ENCODE measurements around the gene C22orf42. TPM values are rescaled to one million over a fixed set of nuclear protein-coding genes. Genes with fewer than 3 reads are reported as not detected.
"Not testable (repeated sequence)": the region's sequence is repeated elsewhere in the genome, so short reads cannot be mapped to it uniquely, and the experiment has no call there.

C22orf42 gene
- total and polyA plus RNA-seq, 4 donors, result 0.05 TPM; not detected in 3

DNA sequence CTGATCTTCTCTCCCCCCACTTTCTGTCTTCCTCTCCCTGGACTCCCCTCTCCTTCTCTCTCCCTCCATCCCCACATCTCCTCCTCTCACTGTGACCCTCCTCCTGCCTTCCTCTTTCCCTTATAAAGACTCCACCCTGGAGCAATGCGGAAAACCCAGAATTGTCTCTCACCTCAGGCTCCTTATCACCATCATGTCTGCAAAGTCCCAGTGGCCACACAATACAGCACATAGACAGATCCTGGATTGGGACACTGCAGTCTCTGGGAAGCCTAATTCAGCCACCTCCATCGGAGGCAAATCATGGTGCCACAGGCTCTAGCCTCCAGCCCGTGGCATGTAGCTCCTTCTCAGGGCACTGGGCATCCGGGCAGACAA is 43.0 kb upstream of the C22orf42 start:
- Histone ChIP-seq H3K4me1 (ENCODE audit: control insufficient read depth in 5 of 5, insufficient read depth in 5 of 5, low read length in 5 of 5) (peaks cover 0 to 12% (median 0%) of the 10 kb centered on the region in 5 donors), H3K4me3 (no peak overlapping the region), H3K36me3 (ENCODE audit: control insufficient read depth in 4 of 4, insufficient read depth in 4 of 4, low read length in 4 of 4) (no peaks in the 10 kb centered on the region), H3K27ac (ENCODE audit: low read depth in 1 of 2, low read length in 1 of 2) (no peak overlapping the region), H3K9me3 (ENCODE audit: control insufficient read depth in 4 of 4, insufficient read depth in 3 of 4, low read length in 3 of 4) (peaks cover 0 to 3% (median 0%) of the 10 kb centered on the region in 4 donors), H3K27me3 (ENCODE audit: control insufficient read depth in 3 of 3, insufficient read depth in 3 of 3, low read length in 2 of 3) (peaks cover 0 to 20% (median 8%) of the 10 kb centered on the region in 3 donors), H3K9ac (ENCODE audit: insufficient read depth in 1 of 2, low read length in 2 of 2) (no peak overlapping the region)
- no peak for ATAC-seq (ENCODE audit: insufficient read depth, low FRiP score)
- no peak for DNase-seq
- TF ChIP-seq, protein P1, sequence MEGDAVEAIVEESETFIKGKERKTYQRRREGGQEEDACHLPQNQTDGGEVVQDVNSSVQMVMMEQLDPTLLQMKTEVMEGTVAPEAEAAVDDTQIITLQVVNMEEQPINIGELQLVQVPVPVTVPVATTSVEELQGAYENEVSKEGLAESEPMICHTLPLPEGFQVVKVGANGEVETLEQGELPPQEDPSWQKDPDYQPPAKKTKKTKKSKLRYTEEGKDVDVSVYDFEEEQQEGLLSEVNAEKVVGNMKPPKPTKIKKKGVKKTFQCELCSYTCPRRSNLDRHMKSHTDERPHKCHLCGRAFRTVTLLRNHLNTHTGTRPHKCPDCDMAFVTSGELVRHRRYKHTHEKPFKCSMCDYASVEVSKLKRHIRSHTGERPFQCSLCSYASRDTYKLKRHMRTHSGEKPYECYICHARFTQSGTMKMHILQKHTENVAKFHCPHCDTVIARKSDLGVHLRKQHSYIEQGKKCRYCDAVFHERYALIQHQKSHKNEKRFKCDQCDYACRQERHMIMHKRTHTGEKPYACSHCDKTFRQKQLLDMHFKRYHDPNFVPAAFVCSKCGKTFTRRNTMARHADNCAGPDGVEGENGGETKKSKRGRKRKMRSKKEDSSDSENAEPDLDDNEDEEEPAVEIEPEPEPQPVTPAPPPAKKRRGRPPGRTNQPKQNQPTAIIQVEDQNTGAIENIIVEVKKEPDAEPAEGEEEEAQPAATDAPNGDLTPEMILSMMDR (IDR thresholded peaks at IDR 0.05; ENCODE audit: control extremely low read depth, extremely low read depth), result no peak
- WGBS, 2 donors, result 21 to 31% methylated on average over 4 of the region's 4 CpGs

DNA sequence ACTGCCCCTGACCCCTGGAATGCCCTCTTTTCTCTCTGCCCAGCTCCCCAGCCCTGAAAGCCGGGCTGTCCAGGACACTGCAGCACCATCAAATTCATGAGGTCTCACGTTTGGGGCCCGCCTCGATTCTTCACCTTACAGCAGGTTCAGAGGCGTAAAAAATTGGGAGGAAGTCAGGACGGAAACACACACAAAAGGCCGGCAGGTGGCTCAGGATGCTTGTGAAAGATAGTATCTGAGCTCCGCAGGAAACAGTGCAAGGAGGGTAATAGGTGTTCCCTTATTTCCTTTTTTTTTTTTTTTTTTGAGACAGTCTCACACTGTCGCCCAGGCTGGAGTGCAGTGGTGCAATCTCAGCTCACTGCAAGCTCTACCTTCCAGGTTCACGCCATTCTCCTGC is 41.6 kb upstream of the C22orf42 start:
- no peak overlapping the region for H3K9ac ChIP-seq (ENCODE audit: insufficient read depth in 1 of 2, low read length in 2 of 2)
- DNase-seq (no peak), ATAC-seq (ENCODE audit: insufficient read depth, low FRiP score) (no peak)
- TF ChIP-seq, protein P1 (IDR thresholded peaks at IDR 0.05; ENCODE audit: control extremely low read depth, extremely low read depth), result no peak
- H3K36me3 ChIP-seq (ENCODE audit: control insufficient read depth in 4 of 4, insufficient read depth in 4 of 4, low read length in 4 of 4), result no peaks in the 10 kb centered on the region
- H3K9me3 ChIP-seq (ENCODE audit: control insufficient read depth in 4 of 4, insufficient read depth in 3 of 4, low read length in 3 of 4), result no peaks in the 10 kb centered on the region
- H3K27ac ChIP-seq (ENCODE audit: low read depth in 1 of 2, low read length in 1 of 2), result no peak overlapping the region
- H3K4me3 ChIP-seq, result no peak overlapping the region
- H3K4me1 ChIP-seq (ENCODE audit: control insufficient read depth in 5 of 5, insufficient read depth in 5 of 5, low read length in 5 of 5), result peaks cover 0 to 12% (median 0%) of the 10 kb centered on the region in 5 donors
- 28 to 48% methylated on average over 10 of the region's 10 CpGs for WGBS, 2 donors
- H3K27me3 ChIP-seq (ENCODE audit: control insufficient read depth in 3 of 3, insufficient read depth in 3 of 3, low read length in 2 of 3), result peaks cover 0 to 20% (median 17%) of the 10 kb centered on the region in 3 donors

DNA sequence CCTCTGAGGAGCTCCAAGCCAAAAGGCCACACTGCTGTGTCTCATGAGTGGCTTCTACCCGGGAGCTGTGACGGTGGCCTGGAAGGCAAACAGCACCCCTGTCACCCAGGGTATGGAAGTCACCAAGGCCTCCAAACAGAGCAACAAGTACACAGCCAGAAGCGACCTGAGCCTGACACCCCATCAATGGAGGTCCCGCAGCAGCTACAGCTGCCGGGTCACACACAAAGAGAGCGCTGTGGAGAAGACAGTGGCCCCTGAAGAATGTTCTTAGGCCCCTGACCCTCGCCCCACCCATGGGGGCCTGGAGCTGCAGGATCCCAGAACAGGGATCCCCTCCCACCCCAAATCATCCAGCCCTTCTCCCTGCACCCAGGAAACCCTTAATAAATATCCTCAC is 40.9 kb upstream of the C22orf42 start:
- WGBS, 2 donors, result 84 to 85% methylated on average over 7 of the region's 7 CpGs
- no peak for DNase-seq
- no peak for ATAC-seq (ENCODE audit: insufficient read depth, low FRiP score)
- H3K27ac ChIP-seq (ENCODE audit: low read depth in 1 of 2, low read length in 1 of 2), result no peak overlapping the region
- H3K36me3 ChIP-seq (ENCODE audit: control insufficient read depth in 4 of 4, insufficient read depth in 4 of 4, low read length in 4 of 4), result no peaks in the 10 kb centered on the region
- TF ChIP-seq, protein P1 (IDR thresholded peaks at IDR 0.05; ENCODE audit: control extremely low read depth, extremely low read depth), result no peak
- H3K9ac ChIP-seq (ENCODE audit: insufficient read depth in 1 of 2, low read length in 2 of 2), result no peak overlapping the region
- H3K4me3 ChIP-seq, result no peak overlapping the region
- peaks cover 0 to 20% (median 17%) of the 10 kb centered on the region in 3 donors for H3K27me3 ChIP-seq (ENCODE audit: control insufficient read depth in 3 of 3, insufficient read depth in 3 of 3, low read length in 2 of 3)
- H3K9me3 ChIP-seq (ENCODE audit: control insufficient read depth in 4 of 4, insufficient read depth in 3 of 4, low read length in 3 of 4), result no peaks in the 10 kb centered on the region
- peaks cover 0 to 12% (median 0%) of the 10 kb centered on the region in 5 donors for H3K4me1 ChIP-seq (ENCODE audit: control insufficient read depth in 5 of 5, insufficient read depth in 5 of 5, low read length in 5 of 5)

DNA sequence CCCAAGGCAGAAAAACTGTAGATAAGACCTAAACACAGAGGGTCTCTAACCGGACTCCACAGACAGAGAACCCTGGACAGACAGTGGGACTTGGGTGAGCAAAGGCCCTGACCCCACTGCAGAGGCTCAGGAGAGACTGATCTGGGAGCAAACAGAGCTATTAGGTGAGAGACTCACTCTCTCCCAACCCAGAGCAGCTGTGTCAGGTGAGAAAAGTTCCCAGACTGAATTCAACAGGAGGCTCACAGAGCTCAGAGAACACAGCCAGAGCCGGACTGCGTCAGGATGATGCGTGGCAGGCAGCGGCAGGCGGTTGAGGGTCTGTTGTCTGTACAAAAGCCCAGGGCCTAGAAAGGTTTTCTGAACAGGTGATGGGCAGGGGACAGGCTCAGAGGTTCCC is 40.2 kb upstream of the C22orf42 start:
- Histone ChIP-seq H3K27ac (ENCODE audit: low read depth in 1 of 2, low read length in 1 of 2) (no peak overlapping the region), H3K4me3 (no peak overlapping the region), H3K9me3 (ENCODE audit: control insufficient read depth in 4 of 4, insufficient read depth in 3 of 4, low read length in 3 of 4) (no peaks in the 10 kb centered on the region), H3K36me3 (ENCODE audit: control insufficient read depth in 4 of 4, insufficient read depth in 4 of 4, low read length in 4 of 4) (no peaks in the 10 kb centered on the region), H3K27me3 (ENCODE audit: control insufficient read depth in 3 of 3, insufficient read depth in 3 of 3, low read length in 2 of 3) (peaks cover 0 to 17% (median 17%) of the 10 kb centered on the region in 3 donors), H3K4me1 (ENCODE audit: control insufficient read depth in 5 of 5, insufficient read depth in 5 of 5, low read length in 5 of 5) (peaks cover 0 to 11% (median 0%) of the 10 kb centered on the region in 5 donors), H3K9ac (ENCODE audit: insufficient read depth in 1 of 2, low read length in 2 of 2) (no peak overlapping the region)
- 94 to 95% methylated on average over 6 of the region's 6 CpGs for WGBS, 2 donors
- ATAC-seq (ENCODE audit: insufficient read depth, low FRiP score) (no peak), DNase-seq (no peak)
- TF ChIP-seq, protein P1 (IDR thresholded peaks at IDR 0.05; ENCODE audit: control extremely low read depth, extremely low read depth), result no peak

DNA sequence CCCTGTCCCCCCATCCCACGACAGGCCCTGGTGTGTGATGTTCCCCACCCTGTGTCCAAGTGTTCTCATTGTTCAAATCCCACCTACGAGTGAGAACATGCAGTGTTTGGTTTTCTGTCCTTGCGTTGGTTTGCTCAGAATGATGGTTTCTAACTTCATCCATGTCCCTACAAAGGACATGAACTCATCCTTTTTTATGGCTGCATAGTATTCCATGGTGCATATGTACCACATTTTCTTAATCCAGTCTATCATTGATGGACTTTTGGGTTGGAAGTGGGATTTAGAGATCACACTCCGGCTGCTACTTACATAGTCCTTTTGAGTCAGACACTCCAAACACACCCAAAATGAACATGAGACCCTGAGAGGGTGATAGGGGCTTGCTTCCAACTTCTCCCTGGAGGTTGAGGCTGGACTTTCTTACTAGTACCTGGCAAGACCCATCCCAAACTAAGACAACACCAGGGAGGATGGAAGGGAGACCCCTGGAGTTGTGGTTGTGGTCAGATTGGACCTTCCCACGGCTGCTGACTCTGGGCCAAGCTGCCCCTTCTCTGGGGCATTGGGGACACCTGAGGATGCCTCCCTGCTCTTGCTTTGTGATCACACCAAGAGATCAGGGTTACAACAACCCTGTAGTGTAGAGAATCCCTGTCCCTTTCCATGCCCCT is 38.6 kb upstream of the C22orf42 start:
- not testable (repeated sequence) for H3K4me3 ChIP-seq; H3K36me3 ChIP-seq (ENCODE audit: control insufficient read depth in 4 of 4, insufficient read depth in 4 of 4, low read length in 4 of 4); DNase-seq; ATAC-seq (ENCODE audit: insufficient read depth, low FRiP score); H3K4me1 ChIP-seq (ENCODE audit: control insufficient read depth in 5 of 5, insufficient read depth in 5 of 5, low read length in 5 of 5); H3K9ac ChIP-seq (ENCODE audit: insufficient read depth in 1 of 2, low read length in 2 of 2); H3K9me3 ChIP-seq (ENCODE audit: control insufficient read depth in 4 of 4, insufficient read depth in 3 of 4, low read length in 3 of 4); H3K27ac ChIP-seq (ENCODE audit: low read depth in 1 of 2, low read length in 1 of 2)
- H3K27me3 ChIP-seq (ENCODE audit: control insufficient read depth in 3 of 3, insufficient read depth in 3 of 3, low read length in 2 of 3), result peaks cover 0 to 11% (median 6%) of the 10 kb centered on the region in 3 donors
- WGBS, 2 donors, result 87 to 88% methylated on average over 4 to 5 of the region's 5 CpGs

All from lung (tissue), 12 donors.